ENCODE measurements around the gene HSD11B1L.
"Not testable (repeated sequence)": the region's sequence is repeated elsewhere in the genome, so short reads cannot be mapped to it uniquely, and the experiment has no call there.

Gene HSD11B1L

DNA sequence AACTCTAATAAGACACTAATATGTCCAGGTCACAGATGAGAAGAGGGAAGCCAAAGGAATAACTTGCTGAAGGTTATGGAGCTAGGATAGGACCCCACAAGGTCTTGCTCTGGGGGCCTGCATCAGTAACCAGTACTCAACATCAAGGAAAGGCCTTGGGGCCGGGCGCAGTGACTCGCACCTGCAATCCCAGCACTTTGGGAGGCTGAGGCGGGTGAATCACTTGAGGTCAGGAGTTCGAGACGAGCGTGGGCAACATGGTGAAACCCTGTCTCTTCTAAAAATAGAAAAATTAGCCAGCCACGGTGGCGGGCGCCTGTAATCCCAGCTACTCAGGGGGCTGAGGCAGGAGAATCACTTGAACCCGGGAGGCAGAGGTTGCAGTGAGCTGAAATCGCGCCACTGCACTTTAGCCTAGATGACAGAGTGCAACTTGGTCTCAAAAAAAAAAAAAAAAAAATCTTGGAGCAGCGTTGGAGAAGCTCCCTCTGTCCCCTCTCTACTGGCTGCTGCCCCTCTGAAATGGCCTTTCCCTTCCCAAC, 37.3 kb downstream of the HSD11B1L start:
- Histone ChIP-seq H3K27me3 (ENCODE audit: control insufficient read depth, insufficient read depth, low read length) (no peaks in the 10 kb centered on the region), H3K27ac (ENCODE audit: low read depth, low read length) (no peak overlapping the region), H3K4me3 (ENCODE audit: low read depth, low read length) (peak overlapping the region; percentile 82), H3K36me3 (ENCODE audit: control insufficient read depth, insufficient read depth, low read length) (peaks cover 32% of the 10 kb centered on the region), H3K9ac (ENCODE audit: low read depth, low read length) (0 out of 2 replicates have a peak overlapping the region, but pooled peaks have one; percentile 89), H3K9me3 (ENCODE audit: control insufficient read depth, insufficient read depth, low read length) (no peaks in the 10 kb centered on the region), H3K4me1 (ENCODE audit: control insufficient read depth, insufficient read depth, low read length) (peaks cover 9% of the 10 kb centered on the region; the same call in 1 of the 2 replicates)

DNA sequence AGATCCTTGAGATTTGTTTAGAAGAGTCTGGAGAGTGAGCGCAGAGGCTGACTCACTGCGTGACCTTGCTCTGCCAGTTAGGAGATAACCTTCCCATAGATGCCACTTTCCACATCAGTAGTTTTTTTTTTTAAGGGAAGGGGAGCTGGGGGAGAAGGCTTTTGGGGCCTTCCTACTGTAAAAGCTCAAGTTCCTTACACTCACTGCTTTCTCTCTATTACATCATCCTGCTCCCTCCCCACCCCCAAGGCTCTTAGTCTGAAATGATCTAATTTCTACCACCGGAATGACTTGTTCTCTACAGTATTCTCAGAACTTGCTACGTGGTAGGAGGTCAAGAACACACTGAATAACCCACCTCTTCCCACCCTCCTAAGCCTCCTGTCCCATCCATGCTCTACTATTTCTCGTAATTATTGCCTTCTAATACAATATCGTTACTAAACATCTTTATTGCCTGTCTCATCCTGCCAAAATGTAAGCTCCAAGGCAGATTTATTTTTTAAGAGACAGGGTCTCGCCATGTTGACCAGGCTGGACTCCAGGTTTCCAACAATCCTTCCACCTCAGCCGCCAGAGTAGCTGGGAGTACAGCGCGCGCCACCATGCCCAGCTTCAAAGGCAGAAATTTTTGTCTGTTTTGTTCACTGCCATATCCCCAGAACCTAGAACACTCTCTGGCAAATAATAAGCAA, 37.9 kb downstream of the HSD11B1L start:
- H3K27ac ChIP-seq (ENCODE audit: low read depth, low read length) = peak overlapping the region; percentile 100
- H3K36me3 ChIP-seq (ENCODE audit: control insufficient read depth, insufficient read depth, low read length) = peaks cover 26% of the 10 kb centered on the region
- peaks cover 9% of the 10 kb centered on the region; the same call in 1 of the 2 replicates for H3K4me1 ChIP-seq (ENCODE audit: control insufficient read depth, insufficient read depth, low read length)
- peak overlapping the region; percentile 89 for H3K9ac ChIP-seq (ENCODE audit: low read depth, low read length)
- no peaks in the 10 kb centered on the region for H3K27me3 ChIP-seq (ENCODE audit: control insufficient read depth, insufficient read depth, low read length)
- no peaks in the 10 kb centered on the region for H3K9me3 ChIP-seq (ENCODE audit: control insufficient read depth, insufficient read depth, low read length)
- peak overlapping the region; percentile 82 for H3K4me3 ChIP-seq (ENCODE audit: low read depth, low read length)

GRCh38 chr19:5719274-5719960, 38.6 kb downstream of the HSD11B1L start:
- H3K4me1 ChIP-seq (ENCODE audit: control insufficient read depth, insufficient read depth, low read length) = peaks cover 9% of the 10 kb centered on the region; the same call in 1 of the 2 replicates
- H3K9me3 ChIP-seq (ENCODE audit: control insufficient read depth, insufficient read depth, low read length) = no peaks in the 10 kb centered on the region
- H3K36me3 ChIP-seq (ENCODE audit: control insufficient read depth, insufficient read depth, low read length) = peaks cover 20% of the 10 kb centered on the region
- peak overlapping the region; percentile 89 for H3K9ac ChIP-seq (ENCODE audit: low read depth, low read length)
- peak overlapping the region; percentile 82 for H3K4me3 ChIP-seq (ENCODE audit: low read depth, low read length)
- peak overlapping the region; percentile 100 for H3K27ac ChIP-seq (ENCODE audit: low read depth, low read length)
- no peaks in the 10 kb centered on the region for H3K27me3 ChIP-seq (ENCODE audit: control insufficient read depth, insufficient read depth, low read length)

DNA sequence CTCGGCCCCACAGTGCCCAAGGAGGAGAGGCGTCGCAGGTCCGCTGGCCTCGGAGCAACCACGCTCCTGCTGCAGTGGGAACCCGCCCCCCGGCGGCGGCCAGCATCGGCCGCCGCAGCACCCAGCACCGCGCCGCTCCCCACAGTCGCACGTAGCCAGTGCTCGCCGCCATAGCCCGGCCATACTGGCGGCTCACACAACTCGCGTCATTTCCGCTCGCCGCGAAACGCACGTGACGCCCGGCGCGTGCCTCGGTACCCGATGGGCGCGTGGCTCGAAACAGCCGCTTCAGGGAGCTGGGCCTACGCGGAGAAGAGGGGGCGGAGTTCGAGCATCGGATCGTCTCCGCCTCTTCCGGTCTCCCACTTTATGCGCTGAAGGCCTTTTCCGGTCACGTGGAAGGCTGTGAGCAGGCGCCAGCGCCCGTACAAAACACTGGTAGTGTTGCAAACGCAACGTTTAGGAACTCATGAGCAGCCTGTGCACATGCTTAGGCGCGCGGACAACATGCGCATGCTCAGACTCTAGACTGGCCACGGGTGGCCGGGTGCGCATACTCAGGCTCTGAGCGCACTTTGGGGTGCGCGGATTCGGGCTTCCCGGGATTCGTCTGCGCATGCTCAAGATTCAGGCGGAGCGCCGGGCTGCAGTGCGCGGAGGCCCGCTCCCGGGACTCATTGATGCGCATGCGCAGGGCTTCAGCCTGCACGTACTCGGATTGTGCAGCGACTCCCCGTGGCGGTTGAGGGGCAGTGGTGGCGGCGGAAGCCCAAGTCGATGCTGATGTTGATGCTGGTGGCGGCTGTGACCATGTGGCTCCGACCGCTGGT, 39.3 kb downstream of the HSD11B1L start, which contains the start of the genes CATSPERD and LONP1:
Gene CATSPERD (plus strand): TSS at position 677 of the 830 bp plus-strand sequence. CDS start 101 bp downstream, at position 778.
Gene LONP1 (minus strand): TSS at position 186 of the 830 bp plus-strand sequence. CDS start 14 bp downstream, at position 172.
- no peaks in the 10 kb centered on the region for H3K9me3 ChIP-seq (ENCODE audit: control insufficient read depth, insufficient read depth, low read length)
- H3K4me3 ChIP-seq (ENCODE audit: low read depth, low read length) = peak within 1 kb of the TSS; percentile 82
- H3K4me1 ChIP-seq (ENCODE audit: control insufficient read depth, insufficient read depth, low read length) = peaks cover 9% of the 10 kb centered on the region; the same call in 1 of the 2 replicates
- peak within 1 kb of the TSS; percentile 100 for H3K27ac ChIP-seq (ENCODE audit: low read depth, low read length)
- H3K27me3 ChIP-seq (ENCODE audit: control insufficient read depth, insufficient read depth, low read length) = no peaks in the 10 kb centered on the region
- H3K9ac ChIP-seq (ENCODE audit: low read depth, low read length) = peak within 1 kb of the TSS; percentile 96
- H3K36me3 ChIP-seq (ENCODE audit: control insufficient read depth, insufficient read depth, low read length) = peaks cover 15% of the 10 kb centered on the region

DNA sequence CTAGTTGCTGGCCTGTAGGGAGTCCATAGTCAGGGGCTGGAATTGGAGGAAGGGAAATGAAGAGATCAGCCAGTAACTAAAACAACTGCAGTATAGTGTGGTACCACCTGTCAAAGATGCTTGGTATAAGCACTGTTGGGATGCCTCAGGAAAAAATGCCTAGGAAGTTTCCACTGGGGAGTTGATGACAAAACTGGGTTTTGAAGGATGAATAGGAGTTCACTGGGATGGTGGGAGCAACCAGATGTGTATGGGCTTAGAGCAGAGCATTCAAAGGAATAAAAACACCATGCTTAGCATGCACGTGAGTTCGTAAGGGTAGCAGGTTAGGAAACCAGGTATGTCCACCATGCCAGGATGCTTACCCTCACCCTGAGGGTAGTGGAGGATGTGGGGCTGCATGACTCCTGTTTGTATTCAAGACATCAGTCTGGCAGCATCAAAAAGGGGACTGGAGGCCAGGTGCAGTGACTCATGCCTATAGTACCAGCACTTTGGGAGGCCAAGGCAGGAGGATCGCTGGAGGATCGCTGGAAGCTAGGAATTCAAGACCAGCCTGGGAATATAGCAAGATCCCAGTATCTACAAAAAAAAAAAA, 46.7 kb downstream of the HSD11B1L start:
- H3K36me3 ChIP-seq (ENCODE audit: control insufficient read depth, insufficient read depth, low read length) = no peaks in the 10 kb centered on the region
- H3K27ac ChIP-seq (ENCODE audit: low read depth, low read length) = no peak overlapping the region
- H3K9ac ChIP-seq (ENCODE audit: low read depth, low read length) = no peak overlapping the region
- H3K4me3 ChIP-seq (ENCODE audit: low read depth, low read length) = no peak overlapping the region
- no peaks in the 10 kb centered on the region for H3K9me3 ChIP-seq (ENCODE audit: control insufficient read depth, insufficient read depth, low read length)
- H3K27me3 ChIP-seq (ENCODE audit: control insufficient read depth, insufficient read depth, low read length) = no peaks in the 10 kb centered on the region
- H3K4me1 ChIP-seq (ENCODE audit: control insufficient read depth, insufficient read depth, low read length) = no peaks in the 10 kb centered on the region

- not testable (repeated sequence) for H3K27ac ChIP-seq (ENCODE audit: low read depth, low read length); H3K36me3 ChIP-seq (ENCODE audit: control insufficient read depth, insufficient read depth, low read length); H3K27me3 ChIP-seq (ENCODE audit: control insufficient read depth, insufficient read depth, low read length); H3K9ac ChIP-seq (ENCODE audit: low read depth, low read length); H3K4me1 ChIP-seq (ENCODE audit: control insufficient read depth, insufficient read depth, low read length); H3K4me3 ChIP-seq (ENCODE audit: low read depth, low read length); H3K9me3 ChIP-seq (ENCODE audit: control insufficient read depth, insufficient read depth, low read length)
Observed at GRCh38 chr19:5733172-5733571, 52.3 kb downstream of the HSD11B1L start.
